Measurements from ENCODE around the gene SIN3A.

DNA sequence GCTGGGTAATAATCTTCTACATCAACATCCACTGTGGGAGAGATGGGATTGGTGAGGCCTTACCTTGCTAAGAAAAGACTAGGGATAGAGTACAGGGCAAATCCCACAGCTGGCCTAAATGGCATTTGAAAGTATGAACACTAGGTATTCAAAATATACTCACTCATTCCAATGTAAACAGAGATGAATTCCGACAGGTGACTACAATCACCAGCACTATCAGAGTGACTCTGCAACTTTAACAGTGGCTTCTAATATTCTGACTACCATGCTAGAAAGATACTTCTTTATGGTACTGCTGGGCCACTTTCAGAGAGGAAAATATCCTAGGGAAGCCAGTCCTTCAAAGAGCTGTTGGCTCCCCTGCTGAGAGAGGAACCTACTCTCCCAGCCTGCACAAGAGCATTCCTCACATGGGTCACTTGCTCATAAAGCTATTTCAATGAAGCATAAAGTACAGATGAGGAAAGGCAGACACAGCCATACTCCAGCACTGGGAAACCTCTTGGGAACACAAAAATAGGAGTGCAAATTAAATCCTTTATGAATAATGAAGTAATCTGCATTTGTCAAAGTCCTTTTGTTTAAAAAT lies 61.6 kb downstream of the SIN3A start:
- no peak for TF ChIP-seq CTCF (conservative IDR thresholded peaks at IDR 0.05; ENCODE audit: low read depth in 2 of 2)
- TF ChIP-seq, protein P1, sequence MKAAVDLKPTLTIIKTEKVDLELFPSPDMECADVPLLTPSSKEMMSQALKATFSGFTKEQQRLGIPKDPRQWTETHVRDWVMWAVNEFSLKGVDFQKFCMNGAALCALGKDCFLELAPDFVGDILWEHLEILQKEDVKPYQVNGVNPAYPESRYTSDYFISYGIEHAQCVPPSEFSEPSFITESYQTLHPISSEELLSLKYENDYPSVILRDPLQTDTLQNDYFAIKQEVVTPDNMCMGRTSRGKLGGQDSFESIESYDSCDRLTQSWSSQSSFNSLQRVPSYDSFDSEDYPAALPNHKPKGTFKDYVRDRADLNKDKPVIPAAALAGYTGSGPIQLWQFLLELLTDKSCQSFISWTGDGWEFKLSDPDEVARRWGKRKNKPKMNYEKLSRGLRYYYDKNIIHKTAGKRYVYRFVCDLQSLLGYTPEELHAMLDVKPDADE (IDR thresholded peaks at IDR 0.05): no peak
- no peak for TF ChIP-seq ZNF331 (CRISPR knock-in tag; IDR thresholded peaks at IDR 0.05; ENCODE audit: low read depth)
- TF ChIP-seq POLR2AphosphoS5 (IDR thresholded peaks at IDR 0.05; ENCODE audit: low read depth): no peak
- TF ChIP-seq EZH2phosphoT487 (IDR thresholded peaks at IDR 0.05; ENCODE audit: unreplicated experiment): no peak
- TF ChIP-seq EZH2 (IDR thresholded peaks at IDR 0.05; ENCODE audit: low read depth, unreplicated experiment): no peak
- TF ChIP-seq NANOG (IDR thresholded peaks at IDR 0.05; ENCODE audit: borderline replicate concordance): no peak
- no peak for TF ChIP-seq ZNF114 (CRISPR knock-in tag; IDR thresholded peaks at IDR 0.05)
- TF ChIP-seq REST (IDR thresholded peaks at IDR 0.05; ENCODE audit: unreplicated experiment): no peak

All from GM23338 (cell line).